GM21825 (cell line): ENCODE data around the gene RGMB.
"Not testable (repeated sequence)": the region's sequence is repeated elsewhere in the genome, so short reads cannot be mapped to it uniquely, and the experiment has no call there.

Source experiments
- ATAC-seq: cut with Tn5 transposase; IDR thresholded peaks from one replicate; pipeline ENCODE4 v1.9.1; 2021; ENCODE audit warnings: mild to moderate bottlenecking, moderate library complexity; ENCODE audit not compliant: unreplicated experiment

Gene RGMB, protein sequence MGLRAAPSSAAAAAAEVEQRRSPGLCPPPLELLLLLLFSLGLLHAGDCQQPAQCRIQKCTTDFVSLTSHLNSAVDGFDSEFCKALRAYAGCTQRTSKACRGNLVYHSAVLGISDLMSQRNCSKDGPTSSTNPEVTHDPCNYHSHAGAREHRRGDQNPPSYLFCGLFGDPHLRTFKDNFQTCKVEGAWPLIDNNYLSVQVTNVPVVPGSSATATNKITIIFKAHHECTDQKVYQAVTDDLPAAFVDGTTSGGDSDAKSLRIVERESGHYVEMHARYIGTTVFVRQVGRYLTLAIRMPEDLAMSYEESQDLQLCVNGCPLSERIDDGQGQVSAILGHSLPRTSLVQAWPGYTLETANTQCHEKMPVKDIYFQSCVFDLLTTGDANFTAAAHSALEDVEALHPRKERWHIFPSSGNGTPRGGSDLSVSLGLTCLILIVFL

GRCh38 chr5:98773464-98774191, at the start of gene RGMB:
TSS of gene RGMB (plus strand) at chr5:98773663. CDS start at chr5:98774071, 408 bp downstream.
- peak; percentile 91 for ATAC-seq

DNA sequence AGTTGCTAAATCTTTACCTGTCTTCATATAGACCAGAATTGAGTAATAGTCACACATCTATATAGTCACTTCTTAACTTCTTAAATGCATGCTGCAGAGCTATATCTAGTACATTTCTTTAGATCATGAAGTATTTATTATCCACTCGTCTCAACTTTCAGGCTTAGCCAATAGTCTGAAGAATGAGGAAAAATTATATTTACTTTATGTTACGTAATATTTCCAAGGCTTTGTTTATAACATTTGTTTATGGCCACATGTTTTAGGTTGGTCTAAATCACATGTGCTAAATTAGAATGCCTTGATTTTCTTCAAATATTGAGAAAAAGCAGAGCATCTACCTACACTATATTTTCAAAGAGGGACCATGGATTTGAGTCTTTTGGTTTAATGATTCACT, 47.2 kb upstream of the RGMB start:
- no peak for ATAC-seq

DNA sequence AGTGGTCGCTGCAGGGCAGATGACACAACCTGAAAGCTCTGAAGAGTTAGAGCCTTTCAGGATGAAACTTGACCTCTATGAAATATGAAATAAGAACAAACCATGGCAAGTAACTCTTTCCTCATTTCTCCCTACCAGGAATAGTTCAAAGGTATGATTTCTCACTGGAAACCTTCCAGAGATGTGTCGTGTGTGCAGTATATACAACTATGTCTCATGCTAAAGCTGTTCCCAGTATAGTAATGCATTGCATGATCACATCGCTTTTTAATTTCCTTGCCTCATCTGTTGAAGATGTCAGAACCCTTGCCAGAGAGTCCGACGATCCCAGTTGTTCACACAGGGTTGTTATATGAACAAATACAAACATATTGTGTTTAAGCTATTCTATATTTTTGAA, 45.8 kb upstream of the RGMB start:
- ATAC-seq: no peak

GRCh38 chr5:98734646-98735045, 38.8 kb upstream of the RGMB start:
- ATAC-seq: no peak

GRCh38 chr5:98735806-98736507, 37.5 kb upstream of the RGMB start:
- ATAC-seq: no peak

DNA sequence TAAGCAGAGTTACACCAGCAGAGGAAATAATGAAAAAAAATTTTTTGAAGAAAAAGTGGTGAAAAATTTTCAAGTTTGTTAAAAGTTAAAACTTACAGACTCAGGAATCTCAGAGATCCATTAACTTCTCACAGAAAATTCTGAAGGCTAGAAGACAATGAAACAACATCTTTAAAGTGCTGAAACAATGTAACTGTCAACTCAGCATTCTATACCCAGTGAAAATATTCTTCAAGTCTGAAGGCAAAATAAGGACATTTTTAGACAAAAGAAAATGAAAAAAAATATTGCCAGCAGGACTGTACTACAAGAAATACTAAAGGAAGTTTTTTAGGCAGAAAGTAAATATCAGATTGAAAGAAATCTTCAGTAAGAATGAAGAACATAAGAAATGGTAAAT, 36.7 kb upstream of the RGMB start:
- no peak for ATAC-seq

DNA sequence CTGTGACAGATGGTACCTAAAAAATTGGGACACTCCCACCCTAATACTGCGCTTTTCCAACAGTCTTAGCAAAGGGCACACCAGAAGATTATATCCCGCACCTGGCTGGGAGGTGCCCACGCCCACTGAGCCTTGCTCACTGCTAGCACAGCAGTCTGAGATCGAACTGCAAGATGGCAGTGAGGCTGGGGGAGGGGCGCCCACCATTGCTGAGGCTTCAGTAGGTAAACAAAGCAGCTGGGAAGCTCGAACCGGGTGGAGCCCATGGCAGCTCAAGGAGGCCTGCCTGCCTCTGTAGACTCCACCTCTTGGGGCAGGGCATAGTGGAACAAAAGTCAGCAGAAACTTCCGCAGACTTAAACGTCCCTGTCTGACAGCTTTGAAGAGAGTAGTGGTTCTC, 36.0 kb upstream of the RGMB start:
- not testable (repeated sequence) for ATAC-seq

- not testable (repeated sequence) for ATAC-seq
These were observed 34.8 kb upstream of the RGMB start for GRCh38 chr5:98738481-98739149.

GRCh38 chr5:98741926-98742325, 31.5 kb upstream of the RGMB start:
- ATAC-seq: no peak

DNA sequence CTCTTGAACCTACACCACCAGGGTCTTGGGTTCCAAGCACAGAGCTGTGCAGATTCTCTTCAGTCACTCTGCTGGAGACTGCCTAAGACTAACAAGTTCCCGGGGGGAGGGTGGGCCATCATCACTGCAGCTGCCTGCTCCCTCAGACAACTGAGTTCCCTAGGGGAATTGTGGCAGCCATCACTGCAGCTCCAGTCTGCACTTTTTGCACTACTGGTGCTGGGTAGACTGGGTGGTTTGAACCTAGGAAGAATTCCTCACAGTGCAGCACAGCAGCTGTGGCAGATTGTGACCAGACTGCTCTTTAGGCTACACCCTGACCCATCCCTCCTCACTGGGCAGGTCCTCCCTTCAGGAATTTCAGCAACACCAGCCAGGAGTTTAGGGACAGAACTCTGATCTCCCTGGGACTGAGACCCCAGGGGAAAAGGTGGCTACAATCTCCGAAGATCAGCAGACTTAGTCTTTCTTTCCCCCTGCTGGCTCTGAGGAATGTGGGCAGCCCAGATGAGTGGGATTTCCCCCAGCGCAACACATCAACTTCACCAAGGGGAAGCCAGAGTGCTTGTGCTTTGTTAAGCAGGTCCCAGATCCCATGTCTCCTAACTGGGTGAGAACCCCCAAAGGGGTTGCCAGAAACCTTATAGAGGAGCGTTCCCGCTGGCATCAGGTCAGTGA, 30.9 kb upstream of the RGMB start:
- no peak for ATAC-seq

DNA sequence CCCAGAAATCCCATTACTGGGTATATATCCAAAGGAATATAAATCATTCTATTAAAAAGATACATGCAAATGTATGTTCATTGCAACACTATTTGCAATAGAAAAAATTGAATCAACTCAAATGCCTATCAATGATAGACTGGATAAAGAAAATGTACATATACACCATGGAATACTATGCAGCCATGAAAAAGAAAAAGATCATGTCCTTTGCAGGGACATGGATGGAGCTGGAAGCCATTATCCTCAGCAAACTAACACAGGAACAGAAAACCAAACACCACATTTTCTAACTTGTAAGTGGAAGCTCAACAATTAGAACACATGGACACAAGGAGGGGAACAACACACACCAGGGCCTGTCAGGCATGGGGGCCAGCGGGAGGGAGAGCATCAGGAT, 25.2 kb upstream of the RGMB start:
- not testable (repeated sequence) for ATAC-seq

GRCh38 chr5:98749046-98749445, 24.4 kb upstream of the RGMB start:
- no peak for ATAC-seq

DNA sequence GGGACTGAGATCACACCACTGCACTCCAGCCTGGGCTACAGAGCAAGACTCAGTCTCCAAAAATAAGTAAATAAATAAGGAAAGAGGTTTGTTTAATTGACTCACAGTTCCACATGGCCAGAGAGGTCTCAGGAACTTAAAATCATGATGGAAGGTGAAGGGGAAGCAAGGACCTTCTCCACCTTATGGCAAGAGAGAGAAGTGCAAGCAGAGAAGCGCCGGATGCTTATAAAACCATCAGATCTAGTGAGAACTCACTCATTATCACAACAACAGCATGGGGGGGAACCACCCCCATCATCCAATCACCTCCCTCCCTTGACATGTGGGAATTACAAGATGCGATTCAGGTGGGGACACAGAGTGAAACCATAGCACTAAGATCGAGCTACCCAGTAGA, 22.8 kb upstream of the RGMB start:
- ATAC-seq: no peak

DNA sequence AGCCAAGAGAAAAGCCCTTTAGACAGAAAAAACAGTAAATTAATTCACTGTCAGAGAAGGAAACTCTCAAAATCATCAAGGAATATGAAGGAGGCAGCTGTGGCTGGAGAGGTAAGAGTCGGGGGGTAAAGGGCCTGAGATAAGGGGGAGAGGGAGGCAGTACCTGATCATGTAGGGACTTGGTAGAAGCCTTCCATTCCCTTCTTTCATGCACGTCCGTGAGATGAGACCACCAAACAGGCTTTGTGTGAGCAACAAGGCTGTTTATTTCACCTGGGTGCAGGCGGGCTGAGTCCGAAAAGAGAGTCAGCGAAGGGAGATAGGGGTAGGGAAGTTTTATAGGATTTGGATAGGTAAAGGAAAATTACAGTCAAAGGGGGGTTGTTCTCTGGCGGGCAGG, 21.1 kb upstream of the RGMB start:
- ATAC-seq: not testable (repeated sequence)

DNA sequence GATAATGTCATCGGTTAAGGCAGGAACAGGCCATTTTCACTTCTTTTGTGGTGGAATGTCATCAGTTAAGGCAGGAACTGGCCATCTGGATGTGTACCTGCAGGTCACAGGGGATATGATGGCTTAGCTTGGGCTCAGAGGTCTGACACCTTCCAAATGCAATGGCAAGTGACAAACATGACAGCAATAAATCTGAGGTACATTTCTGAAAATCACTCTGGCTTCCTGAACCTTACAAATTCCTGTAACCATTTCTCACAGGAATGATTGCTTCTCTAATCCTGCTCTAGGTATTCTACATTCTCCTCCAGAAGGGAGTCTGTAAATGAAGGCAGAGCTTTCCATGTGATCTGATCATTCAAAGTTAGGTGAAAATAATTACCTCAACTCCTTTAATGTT, 20.7 kb upstream of the RGMB start:
- not testable (repeated sequence) for ATAC-seq

DNA sequence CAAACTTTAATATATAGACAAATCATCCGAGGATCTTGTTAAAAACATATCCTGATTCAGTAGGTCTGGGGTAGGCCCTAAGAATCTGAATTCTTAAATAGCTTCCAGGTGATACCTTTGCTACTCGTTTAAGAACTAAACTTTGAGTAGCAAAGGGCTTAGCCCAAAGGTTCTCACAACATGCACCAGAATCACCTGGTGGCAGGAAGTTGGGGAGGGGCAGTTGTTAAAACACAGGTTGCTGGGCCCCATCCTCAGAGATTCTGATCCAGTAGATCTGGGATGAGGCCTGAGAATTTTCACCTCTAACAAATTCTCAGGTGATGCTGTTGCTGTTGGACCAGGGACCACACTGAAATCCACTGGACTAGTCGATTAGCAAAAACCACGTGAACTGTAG, 20.0 kb upstream of the RGMB start:
- ATAC-seq: no peak

DNA sequence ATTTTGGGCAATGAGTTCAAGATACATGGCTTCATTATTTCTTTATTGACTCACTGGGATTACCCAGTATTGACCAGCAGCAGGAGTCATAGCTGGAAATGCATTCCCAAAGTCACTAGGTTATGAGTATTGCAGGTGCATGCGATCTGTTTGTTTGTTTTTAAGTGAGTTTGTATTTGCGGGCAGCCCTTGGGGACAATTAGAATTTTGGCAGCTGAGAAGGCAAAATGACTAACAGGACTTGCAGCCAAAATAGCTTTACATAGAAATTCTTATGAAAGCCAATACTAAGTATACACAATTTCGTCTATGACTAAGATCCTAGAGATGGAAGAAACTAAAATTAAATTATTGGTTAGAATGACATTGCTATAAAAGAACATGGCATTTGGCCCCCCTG, 18.1 kb upstream of the RGMB start:
- no peak for ATAC-seq

DNA sequence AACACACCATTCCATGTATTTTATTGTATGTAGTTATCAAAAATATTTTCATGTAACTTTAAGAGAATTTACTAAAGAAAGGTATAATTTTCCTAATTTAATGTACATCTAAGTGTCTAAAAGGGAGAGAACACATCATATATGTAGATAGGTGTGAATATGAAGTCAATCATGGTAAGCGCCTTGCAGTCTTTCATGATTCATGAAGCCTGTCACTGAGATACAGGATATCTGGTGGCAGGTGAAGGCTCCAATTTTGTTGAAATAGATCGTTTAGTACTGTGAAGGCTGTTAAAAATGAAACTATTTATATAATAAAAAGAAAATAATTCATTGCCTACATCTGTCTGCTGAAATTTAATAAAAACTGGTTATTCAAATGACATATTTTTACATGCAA, 15.5 kb upstream of the RGMB start:
- ATAC-seq: no peak

DNA sequence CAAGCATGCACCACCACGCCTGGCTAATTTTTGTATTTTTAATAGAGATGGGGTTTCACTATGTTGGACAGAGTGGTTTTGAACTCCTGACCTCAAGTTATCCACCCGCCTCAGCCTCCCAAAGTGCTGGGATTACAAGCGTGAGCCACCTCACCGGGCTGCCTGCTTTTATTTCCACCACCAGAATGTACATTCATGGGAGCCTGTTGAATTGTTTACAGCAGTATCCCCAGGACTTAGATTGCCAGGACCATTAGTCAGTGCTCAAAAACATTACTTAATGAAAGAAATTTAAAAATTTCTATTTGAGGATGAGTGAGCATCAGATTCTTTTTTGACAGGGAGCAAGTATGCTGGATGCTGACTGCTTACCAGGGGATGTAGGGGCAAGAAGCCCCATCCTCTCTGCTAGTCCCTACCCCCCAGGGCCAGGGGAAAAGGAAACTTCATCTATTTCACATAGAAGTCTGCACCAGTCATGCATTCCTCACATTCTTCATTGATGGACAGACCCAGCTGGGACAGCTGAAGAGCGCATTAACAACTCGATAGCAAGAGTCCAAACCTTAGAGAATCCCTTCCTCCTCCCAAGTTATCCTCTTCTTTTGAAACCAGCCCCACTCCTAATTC, 10.3 kb upstream of the RGMB start:
- no peak for ATAC-seq

DNA sequence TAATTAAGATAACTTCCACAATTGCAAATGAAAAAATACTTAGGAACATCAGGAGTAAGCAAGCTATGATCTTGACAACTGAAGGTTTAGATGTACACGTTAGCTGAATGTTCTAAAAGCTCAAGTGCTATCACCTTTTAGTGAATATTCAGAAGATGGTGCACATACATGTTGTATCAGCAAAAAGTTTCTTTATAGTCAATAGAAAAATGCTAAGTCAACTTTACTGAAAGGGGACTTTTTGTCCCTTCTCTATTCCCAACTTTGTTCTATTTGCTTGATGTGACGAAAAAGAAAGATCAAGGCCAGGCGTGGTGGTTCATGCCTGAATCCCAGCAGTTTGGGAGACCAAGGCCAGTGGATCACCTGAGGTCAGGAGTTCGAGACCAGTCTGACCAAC, 7.6 kb upstream of the RGMB start:
- ATAC-seq: no peak
